ENCODE results near the gene AOAH.
"Not testable (repeated sequence)": the region's sequence is repeated elsewhere in the genome, so short reads cannot be mapped to it uniquely, and the experiment has no call there.

The AOAH gene

GRCh38 chr7:36658335-36659171 is 65.7 kb downstream of the AOAH start:
- DNase-seq (ENCODE audit: low read depth in 1 of 2, low spot score in 1 of 2): no peak

GRCh38 chr7:36657036-36657660 is 67.1 kb downstream of the AOAH start:
- DNase-seq (ENCODE audit: low read depth in 1 of 2, low spot score in 1 of 2): no peak

GRCh38 chr7:36654436-36654835 is 69.9 kb downstream of the AOAH start:
- no peak for DNase-seq (ENCODE audit: low read depth in 1 of 2, low spot score in 1 of 2)

GRCh38 chr7:36653663-36654355 is 70.5 kb downstream of the AOAH start:
- no peak for DNase-seq (ENCODE audit: low read depth in 1 of 2, low spot score in 1 of 2)

- DNase-seq (ENCODE audit: low read depth in 1 of 2, low spot score in 1 of 2): no peak
These were observed 71.2 kb downstream of the AOAH start for GRCh38 chr7:36653008-36653662.

- no peak for DNase-seq (ENCODE audit: low read depth in 1 of 2, low spot score in 1 of 2)
These were observed 71.9 kb downstream of the AOAH start for GRCh38 chr7:36652431-36652830.

GRCh38 chr7:36651404-36651803 is 72.9 kb downstream of the AOAH start:
- DNase-seq (ENCODE audit: low read depth in 1 of 2, low spot score in 1 of 2): no peak

- DNase-seq (ENCODE audit: low read depth in 1 of 2, low spot score in 1 of 2): no peak
These were observed 73.5 kb downstream of the AOAH start for GRCh38 chr7:36650766-36651312.

- DNase-seq (ENCODE audit: low read depth in 1 of 2, low spot score in 1 of 2): no peak
These were observed 74.0 kb downstream of the AOAH start for GRCh38 chr7:36650320-36650719.

- DNase-seq (ENCODE audit: low read depth in 1 of 2, low spot score in 1 of 2): not testable (repeated sequence)
These were observed 75.0 kb downstream of the AOAH start for GRCh38 chr7:36649319-36649718.

GRCh38 chr7:36648441-36648840 is 75.9 kb downstream of the AOAH start:
- no peak for DNase-seq (ENCODE audit: low read depth in 1 of 2, low spot score in 1 of 2)

GRCh38 chr7:36644625-36645422 is 79.5 kb downstream of the AOAH start:
- no peak for DNase-seq (ENCODE audit: low read depth in 1 of 2, low spot score in 1 of 2)

GRCh38 chr7:36642414-36642813 is 81.9 kb downstream of the AOAH start:
- no peak for DNase-seq (ENCODE audit: low read depth in 1 of 2, low spot score in 1 of 2)

- no peak for DNase-seq (ENCODE audit: low read depth in 1 of 2, low spot score in 1 of 2)
These were observed 82.3 kb downstream of the AOAH start for GRCh38 chr7:36642010-36642409.

- DNase-seq (ENCODE audit: low read depth in 1 of 2, low spot score in 1 of 2): no peak
These were observed 83.6 kb downstream of the AOAH start for GRCh38 chr7:36640682-36641081.

GRCh38 chr7:36639826-36640225 is 84.5 kb downstream of the AOAH start:
- DNase-seq (ENCODE audit: low read depth in 1 of 2, low spot score in 1 of 2): no peak

- no peak for DNase-seq (ENCODE audit: low read depth in 1 of 2, low spot score in 1 of 2)
These were observed 85.6 kb downstream of the AOAH start for GRCh38 chr7:36638586-36639263.

GRCh38 chr7:36638140-36638539 is 86.2 kb downstream of the AOAH start:
- DNase-seq (ENCODE audit: low read depth in 1 of 2, low spot score in 1 of 2): no peak

GRCh38 chr7:36637417-36637816 is 86.9 kb downstream of the AOAH start:
- no peak for DNase-seq (ENCODE audit: low read depth in 1 of 2, low spot score in 1 of 2)

GRCh38 chr7:36636126-36636525 is 88.2 kb downstream of the AOAH start:
- DNase-seq (ENCODE audit: low read depth in 1 of 2, low spot score in 1 of 2): no peak
